ENCODE data around the gene GSTK1.
A peak's percentile ranks its signal among the peaks of the same experiment; 100 is the strongest.

GSTK1 gene

GRCh38 chr7:143299840-143300239 is 36.6 kb downstream of the GSTK1 start:
- H3K4me3 ChIP-seq (ENCODE audit: low read depth, low read length), result no peak overlapping the region
- peaks cover 25 to 94% of the 10 kb centered on the region in 2 experiments; a peak in 2 of 3 replicates for H3K36me3 ChIP-seq (ENCODE audit: control insufficient read depth in 2 of 2, insufficient read depth in 1 of 2, low read length in 2 of 2)
- H3K4me1 ChIP-seq (ENCODE audit: control insufficient read depth, insufficient read depth, low read length), result no peaks in the 10 kb centered on the region
- TF ChIP-seq, protein P1, sequence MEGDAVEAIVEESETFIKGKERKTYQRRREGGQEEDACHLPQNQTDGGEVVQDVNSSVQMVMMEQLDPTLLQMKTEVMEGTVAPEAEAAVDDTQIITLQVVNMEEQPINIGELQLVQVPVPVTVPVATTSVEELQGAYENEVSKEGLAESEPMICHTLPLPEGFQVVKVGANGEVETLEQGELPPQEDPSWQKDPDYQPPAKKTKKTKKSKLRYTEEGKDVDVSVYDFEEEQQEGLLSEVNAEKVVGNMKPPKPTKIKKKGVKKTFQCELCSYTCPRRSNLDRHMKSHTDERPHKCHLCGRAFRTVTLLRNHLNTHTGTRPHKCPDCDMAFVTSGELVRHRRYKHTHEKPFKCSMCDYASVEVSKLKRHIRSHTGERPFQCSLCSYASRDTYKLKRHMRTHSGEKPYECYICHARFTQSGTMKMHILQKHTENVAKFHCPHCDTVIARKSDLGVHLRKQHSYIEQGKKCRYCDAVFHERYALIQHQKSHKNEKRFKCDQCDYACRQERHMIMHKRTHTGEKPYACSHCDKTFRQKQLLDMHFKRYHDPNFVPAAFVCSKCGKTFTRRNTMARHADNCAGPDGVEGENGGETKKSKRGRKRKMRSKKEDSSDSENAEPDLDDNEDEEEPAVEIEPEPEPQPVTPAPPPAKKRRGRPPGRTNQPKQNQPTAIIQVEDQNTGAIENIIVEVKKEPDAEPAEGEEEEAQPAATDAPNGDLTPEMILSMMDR (tag by site-specific recombination; IDR thresholded peaks at IDR 0.05), result peak; percentile 20; the same call in 1 of the 2 replicates
- no peak for TF ChIP-seq ZNF311 (tag by site-specific recombination; IDR thresholded peaks at IDR 0.05; ENCODE audit: borderline replicate concordance)
- TF ChIP-seq SCRT2 (tag by site-specific recombination; IDR thresholded peaks at IDR 0.05), result peak; percentile 81
- TF ChIP-seq ZBTB44 (tag by site-specific recombination; IDR thresholded peaks at IDR 0.05), result 0 out of 2 replicates have a peak, but pooled peaks have one; percentile 24
- TF ChIP-seq ZFP37 (tag by site-specific recombination; IDR thresholded peaks at IDR 0.05), result no peak
- TF ChIP-seq ZNF146 (tag by site-specific recombination; IDR thresholded peaks at IDR 0.05), result no peak
- 0 out of 2 replicates have a peak, but pooled peaks have one; percentile 4 for TF ChIP-seq ZNF654 (tag by site-specific recombination; IDR thresholded peaks at IDR 0.05; ENCODE audit: low read depth)
- peak; percentile 60; the same call in 1 of the 2 replicates for TF ChIP-seq SCRT1 (tag by site-specific recombination; IDR thresholded peaks at IDR 0.05; ENCODE audit: borderline replicate concordance)
- no peaks in the 10 kb centered on the region for H3K9me3 ChIP-seq (ENCODE audit: control insufficient read depth, insufficient read depth, low read depth, low read length)
- CTCF ChIA-PET, result interaction anchor here (0.6 to 3.3 kb wide), 34 partner anchors 10 to 655 kb away, joined by 3 to 49 read pairs (median 4); partner anchors contain the start of genes CASP2, CLCN1 and GSTK1
- H3K27ac ChIP-seq (ENCODE audit: extremely low read depth, low read depth, low read length), result no peak overlapping the region
- POLR2A ChIA-PET, result interaction anchor here (1.1 to 1.2 kb wide), 2 partner anchors 12 to 80 kb away, joined by 3 to 5 read pairs; partner anchors contain the start of gene CASP2

DNA sequence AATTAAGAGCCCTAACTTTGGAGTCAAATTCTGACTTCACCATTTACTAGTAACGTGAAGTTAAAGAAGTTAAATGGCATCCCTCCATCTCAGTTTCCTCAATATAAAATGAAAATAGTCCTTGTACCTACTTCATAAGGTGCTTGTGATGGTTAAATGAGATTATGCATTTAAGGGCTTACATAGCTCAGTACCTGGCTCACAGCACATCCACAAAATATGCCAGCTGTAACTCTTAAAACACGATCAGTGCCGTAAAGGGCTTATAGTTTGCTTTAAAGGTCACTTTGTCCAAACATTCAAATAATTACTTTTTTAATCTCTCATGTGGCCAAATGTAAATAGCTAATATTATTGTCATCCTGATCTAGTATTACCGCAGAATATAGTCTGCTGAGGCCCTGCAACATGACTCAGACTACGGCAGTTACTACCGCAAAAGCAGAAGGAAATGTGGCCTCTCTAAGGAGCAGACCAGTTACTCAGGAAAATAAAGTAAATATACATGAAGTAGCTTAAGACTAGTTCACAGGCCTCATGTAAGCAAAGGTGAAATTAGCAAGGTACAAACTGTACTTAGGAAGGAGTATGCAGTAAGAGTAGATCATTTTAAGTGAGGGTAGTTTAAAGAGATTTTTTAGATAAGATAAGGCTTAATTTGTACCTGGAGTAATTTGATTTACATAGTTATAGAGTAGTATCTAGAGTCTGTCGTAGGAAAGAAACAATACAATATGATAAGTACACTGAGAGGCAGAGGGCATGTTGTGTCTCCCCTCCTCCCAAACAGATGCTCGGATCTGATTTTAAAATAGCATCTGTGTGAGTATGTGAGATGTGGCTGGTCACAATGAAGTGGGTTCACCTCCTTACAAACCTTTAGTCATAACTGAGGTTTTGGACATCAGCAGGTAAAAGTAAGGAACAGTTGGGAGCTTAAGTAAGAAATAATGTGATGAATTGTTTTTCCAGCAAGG is 38.0 kb downstream of the GSTK1 start:
- TF ChIP-seq ZNF518A (tag by site-specific recombination; conservative IDR thresholded peaks at IDR 0.05; ENCODE audit: low read depth) (no peak), ZNF292 (tag by site-specific recombination; IDR thresholded peaks at IDR 0.05; ENCODE audit: borderline replicate concordance, low read depth) (no peak), ZNF184 (tag by site-specific recombination; IDR thresholded peaks at IDR 0.05) (no peak), ZNF426 (tag by site-specific recombination; IDR thresholded peaks at IDR 0.05) (no peak), MZF1 (tag by site-specific recombination; IDR thresholded peaks at IDR 0.05; ENCODE audit: borderline replicate concordance) (no peak), ZNF529 (tag by site-specific recombination; IDR thresholded peaks at IDR 0.05; ENCODE audit: insufficient replicate concordance) (no peak), ZNF449 (tag by site-specific recombination; IDR thresholded peaks at IDR 0.05) (no peak), ZNF398 (tag by site-specific recombination; IDR thresholded peaks at IDR 0.05) (no peak), ZNF112 (tag by site-specific recombination; IDR thresholded peaks at IDR 0.05) (no peak)
- H3K4me3 ChIP-seq (ENCODE audit: low read depth, low read length), result no peak overlapping the region
- no peaks in the 10 kb centered on the region for H3K4me1 ChIP-seq (ENCODE audit: control insufficient read depth, insufficient read depth, low read length)
- H3K9me3 ChIP-seq (ENCODE audit: control insufficient read depth, insufficient read depth, low read depth, low read length), result no peaks in the 10 kb centered on the region
- ChIA-PET POLR2A (interaction anchor here (0.7 kb wide), 2 partner anchors 13 to 61 kb away, joined by 3 read pairs; partner anchors contain the start of gene CASP2), CTCF (interaction anchor here (0.6 to 3.3 kb wide), 6 partner anchors 9 to 78 kb away, joined by 3 to 49 read pairs (median 8); no protein-coding TSS in a partner anchor)
- no peak overlapping the region for H3K27ac ChIP-seq (ENCODE audit: extremely low read depth, low read depth, low read length)
- peaks cover 28 to 92% of the 10 kb centered on the region in 2 experiments; a peak in 2 of 3 replicates for H3K36me3 ChIP-seq (ENCODE audit: control insufficient read depth in 2 of 2, insufficient read depth in 1 of 2, low read length in 2 of 2)

Measured in HEK293 (cell line).